Measurements from ENCODE around the gene YY1.

DNA sequence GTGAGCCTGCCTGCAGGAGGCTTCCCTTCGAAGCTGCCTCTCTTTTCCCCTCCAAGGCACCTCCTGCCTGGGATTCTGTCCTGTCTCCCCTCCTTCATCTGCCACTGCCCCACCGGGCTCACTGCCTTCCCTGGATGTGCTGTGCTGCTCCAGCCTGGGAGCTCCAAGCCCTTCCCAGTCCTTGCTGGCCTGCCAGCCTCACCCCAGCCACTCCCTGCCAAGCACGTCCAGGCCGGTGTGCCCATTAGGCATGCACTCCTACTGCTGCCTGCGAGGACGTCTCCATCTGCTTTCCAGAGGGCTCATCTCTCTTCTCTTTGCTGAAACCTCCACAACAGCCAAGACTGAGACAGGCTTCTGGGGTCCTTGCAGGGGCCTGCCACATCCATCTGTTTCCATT is 75.8 kb downstream of the YY1 start:
- TF ChIP-seq POLR2A (IDR thresholded peaks at IDR 0.05; ENCODE audit: low read length) (no peak), GATA1 (IDR thresholded peaks at IDR 0.05; ENCODE audit: low read depth, low read length) (no peak)
